HepG2 (cell line): Measurements from ENCODE around the gene SMTNL1. TPM values are rescaled to one million over a fixed set of nuclear protein-coding genes. Genes with fewer than 3 reads are reported as not detected.
A peak's percentile ranks its signal among the peaks of the same experiment; 100 is the strongest.

ENCODE experiments used
- AGO1 ChIP-seq: fragments of 200-400 bp; formaldehyde crosslinking; IDR thresholded peaks from 2 replicates; pipeline ENCODE4 v1.6.1; 2017; ENCODE audit warnings: mild to moderate bottlenecking, low read depth, low read length, moderate library complexity; ENCODE audit not compliant: poor library complexity, severe bottlenecking
- ARNTL ChIP-seq: sonication (generic); formaldehyde crosslinking; IDR thresholded peaks from 2 replicates; pipeline ENCODE4 v1.4.0; 2020; ENCODE audit warnings: mild to moderate bottlenecking, missing genetic modification reagents
- CEBPB ChIP-seq: IDR thresholded peaks from 2 replicates; pipeline ENCODE4 v1.6.1; 2011; ENCODE audit warnings: low read depth, low read length, improper control_type of control experiment, borderline replicate concordance
- CSRNP1 ChIP-seq: sonication (generic); formaldehyde crosslinking; IDR thresholded peaks from 2 replicates; pipeline ENCODE4 v1.8.1; 2023; ENCODE audit warnings: mild to moderate bottlenecking, missing genetic modification reagents
- ELK4 ChIP-seq: sonication (generic); formaldehyde crosslinking; IDR thresholded peaks from 2 replicates; pipeline ENCODE4 v1.9.0; 2021; ENCODE audit warnings: missing genetic modification reagents, borderline replicate concordance
- HCFC1 ChIP-seq: fragments of 150-350 bp; IDR thresholded peaks from 2 replicates; pipeline ENCODE4 v1.6.1; 2014; ENCODE audit warnings: low read depth, low read length
- IKZF1 ChIP-seq: fragments of 450-650 bp; IDR thresholded peaks from 2 replicates; pipeline ENCODE4 v1.7.1; 2016
- JUN ChIP-seq: sonication (generic); formaldehyde crosslinking; IDR thresholded peaks from 2 replicates; pipeline ENCODE4 v1.4.0; 2020; ENCODE audit warnings: mild to moderate bottlenecking, missing genetic modification reagents
- KDM6A ChIP-seq: IDR thresholded peaks from 2 replicates; pipeline ENCODE4 v1.6.1; 2016; ENCODE audit warnings: low read depth
- MAX ChIP-seq: IDR thresholded peaks from 2 replicates; pipeline ENCODE4 v1.6.1; 2012; ENCODE audit warnings: inconsistent platforms
- NBN ChIP-seq: fragments of 450-650 bp; conservative IDR thresholded peaks from 2 replicates; pipeline ENCODE4 v1.6.1; 2017
- NFKB2 ChIP-seq: sonication (generic); formaldehyde crosslinking; IDR thresholded peaks from 2 replicates; pipeline ENCODE4 v1.4.0; 2020; ENCODE audit warnings: missing genetic modification reagents, borderline replicate concordance
- RBFOX2 ChIP-seq: fragments of 200-400 bp; formaldehyde crosslinking; IDR thresholded peaks from 2 replicates; pipeline ENCODE4 v1.6.1; 2017; ENCODE audit warnings: low read depth, mild to moderate bottlenecking, low read length
- RFX5 ChIP-seq: IDR thresholded peaks from 2 replicates; pipeline ENCODE4 v1.6.1; 2011; ENCODE audit warnings: low read depth, low read length, improper control_type of control experiment
- TEAD2 ChIP-seq: sonication (generic); formaldehyde crosslinking; IDR thresholded peaks from 2 replicates; pipeline ENCODE4 v1.9.0; 2021; ENCODE audit warnings: missing genetic modification reagents
- ZFP36L1 ChIP-seq: sonication (generic); formaldehyde crosslinking; IDR thresholded peaks from 2 replicates; pipeline ENCODE4 v1.8.0; 2022; ENCODE audit warnings: mild to moderate bottlenecking, missing genetic modification reagents, moderate library complexity
- ZNF414 ChIP-seq: sonication (generic); formaldehyde crosslinking; IDR thresholded peaks from 2 replicates; pipeline ENCODE4 v1.5.0; 2020; ENCODE audit warnings: missing genetic modification reagents
- ZNF430 ChIP-seq: sonication (generic); formaldehyde crosslinking; IDR thresholded peaks from 2 replicates; pipeline ENCODE4 v1.9.0; 2021; ENCODE audit warnings: mild to moderate bottlenecking, missing genetic modification reagents
- ZNF567 ChIP-seq: sonication (generic); formaldehyde crosslinking; IDR thresholded peaks from 2 replicates; pipeline ENCODE4 v1.8.1; 2023; ENCODE audit warnings: mild to moderate bottlenecking, missing genetic modification reagents, borderline replicate concordance
- ZNF615 ChIP-seq: sonication (generic); formaldehyde crosslinking; IDR thresholded peaks from 2 replicates; pipeline ENCODE4 v1.5.0; 2020; ENCODE audit warnings: mild to moderate bottlenecking, missing genetic modification reagents, borderline replicate concordance
- ZNF749 ChIP-seq: sonication (generic); formaldehyde crosslinking; IDR thresholded peaks from 2 replicates; pipeline ENCODE4 v1.8.0; 2022; ENCODE audit warnings: mild to moderate bottlenecking, missing genetic modification reagents, moderate library complexity, borderline replicate concordance
- ZNF879 ChIP-seq: sonication (generic); formaldehyde crosslinking; IDR thresholded peaks from 2 replicates; pipeline ENCODE4 v1.8.1; 2023; ENCODE audit warnings: missing genetic modification reagents
- polyA plus RNA-seq, 8 experiments: library from polyadenylated mRNA; depleted of rRNA in 3 of 8; stranded (reverse) in 7 of 8; unstranded in 1 of 8; fragments of >200 nt; fragmentation: Illumina TruSeq in 4 of 8; extraction: Trizol in 4 of 8; gene quantifications; 2 replicates each; pipeline versions ENCODE4 v1.2.1 to v1.2.3, GENCODE V29; 2011 to 2016; ENCODE audit warnings: low read depth in 4 of 8, missing spikeins in 1 of 8, mixed read lengths in 1 of 8; ENCODE audit not compliant: insufficient read depth in 1 of 8
- total RNA-seq, 5 experiments: library from RNA; depleted of rRNA; stranded (reverse); fragments of >200 nt; fragmentation: Illumina TruSeq; extraction: Trizol; gene quantifications; 2 replicates each; pipeline ENCODE4 v1.2.3, GENCODE V29; 2016; ENCODE audit warnings: low read depth in 1 of 5
- TF ChIP-seq, protein P1 (sequence below): sonication (generic); formaldehyde crosslinking; IDR thresholded peaks from 2 replicates; pipeline ENCODE4 v1.4.0; 2020; ENCODE audit warnings: mild to moderate bottlenecking, missing genetic modification reagents
- TF ChIP-seq, protein P2 (sequence below): sonication (generic); formaldehyde crosslinking; IDR thresholded peaks from 2 replicates; pipeline ENCODE4 v1.8.0; 2022; ENCODE audit warnings: missing genetic modification reagents, mild to moderate bottlenecking, inconsistent platforms, borderline replicate concordance

The SMTNL1 gene
- total and polyA plus RNA-seq, 2 of the 13 experiments (the other 11 are each of a cell fraction or from before 2014, with no cell fraction given) = 0.04 TPM; not detected in 1

DNA sequence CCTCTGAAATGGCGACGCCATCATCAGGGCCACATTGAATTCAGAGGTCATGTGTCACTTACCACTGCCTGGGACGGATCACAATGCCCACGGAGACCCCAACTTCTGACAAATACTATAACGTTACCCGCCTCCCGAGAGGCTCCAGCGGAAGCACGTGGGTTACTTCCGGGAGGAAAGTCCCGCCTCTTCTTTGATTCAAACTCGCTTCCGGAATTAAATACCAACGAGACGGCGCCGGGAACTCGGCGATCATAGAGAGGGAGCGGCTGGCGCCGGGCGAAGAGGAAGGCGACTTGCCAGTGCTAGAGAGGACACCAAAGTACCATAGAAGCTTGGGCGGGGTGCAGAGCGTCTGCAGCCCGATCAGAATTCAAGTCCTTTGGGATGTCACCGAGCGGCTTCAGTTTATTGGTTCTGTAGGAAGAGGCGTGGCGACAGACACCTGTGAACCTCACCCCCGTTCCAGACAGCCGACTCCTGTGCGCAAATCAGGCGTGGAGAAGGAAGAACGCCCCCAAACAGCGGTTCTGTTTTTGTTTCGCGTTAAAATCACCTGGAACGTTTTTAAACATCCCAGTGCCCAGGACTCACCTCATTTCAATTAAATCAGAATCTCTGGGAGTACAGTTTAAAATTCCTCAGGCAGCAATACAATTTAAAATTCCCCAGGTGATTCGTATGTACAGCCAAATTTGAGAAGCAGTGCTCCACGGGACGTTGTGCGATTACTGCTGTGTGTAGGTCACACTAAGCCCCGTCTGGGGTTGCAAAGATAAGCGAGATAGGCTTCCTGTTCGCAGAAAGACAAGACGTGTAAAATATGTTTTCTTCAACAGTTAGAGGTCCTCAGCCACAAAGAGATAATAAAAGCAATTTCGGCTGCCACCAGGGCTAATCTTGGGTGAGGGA is 6.5 kb upstream of the SMTNL1 start, which contains the start of gene TIMM10 (continued):
- no peak for TF ChIP-seq ZNF615 (CRISPR knock-in tag)
- 0 out of 2 replicates have a peak, but pooled peaks have one; percentile 33 for TF ChIP-seq RBFOX2
- TF ChIP-seq ZNF567 = no peak
- peak; percentile 75; the same call in 1 of the 2 replicates for TF ChIP-seq NFKB2 (CRISPR knock-in tag)
- no peak for TF ChIP-seq CSRNP1 (CRISPR knock-in tag)
- TF ChIP-seq, protein P1, sequence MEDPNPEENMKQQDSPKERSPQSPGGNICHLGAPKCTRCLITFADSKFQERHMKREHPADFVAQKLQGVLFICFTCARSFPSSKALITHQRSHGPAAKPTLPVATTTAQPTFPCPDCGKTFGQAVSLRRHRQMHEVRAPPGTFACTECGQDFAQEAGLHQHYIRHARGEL (CRISPR knock-in tag) = no peak
- TF ChIP-seq ELK4 (CRISPR knock-in tag) = no peak
- TF ChIP-seq MAX = peak; percentile 94
- no peak for TF ChIP-seq AGO1
- TF ChIP-seq IKZF1 = no peak
- no peak for TF ChIP-seq TEAD2 (CRISPR knock-in tag)
- peak; percentile 58; the same call in 1 of the 2 replicates for TF ChIP-seq ZFP36L1 (CRISPR knock-in tag)
- TF ChIP-seq, protein P2, sequence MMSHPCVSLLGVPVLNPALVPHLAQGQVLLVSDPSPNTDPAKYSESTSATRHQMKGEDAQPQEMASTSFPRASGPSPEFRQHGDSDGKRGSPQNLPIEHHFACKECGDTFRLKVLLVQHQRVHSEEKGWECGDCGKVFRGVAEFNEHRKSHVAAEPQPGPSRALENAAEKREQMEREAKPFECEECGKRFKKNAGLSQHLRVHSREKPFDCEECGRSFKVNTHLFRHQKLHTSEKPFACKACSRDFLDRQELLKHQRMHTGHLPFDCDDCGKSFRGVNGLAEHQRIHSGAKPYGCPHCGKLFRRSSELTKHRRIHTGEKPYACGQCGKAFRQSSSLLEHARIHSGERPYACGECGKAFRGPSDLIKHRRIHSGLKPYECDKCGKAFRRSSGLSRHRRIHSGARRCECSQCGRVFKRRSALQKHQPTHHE = peak; percentile 66; the same call in 1 of the 2 replicates
- peak; percentile 52; the same call in 1 of the 2 replicates for TF ChIP-seq HCFC1
- no peak for TF ChIP-seq ZNF879 (CRISPR knock-in tag)
- TF ChIP-seq ZNF414 = no peak
- TF ChIP-seq KDM6A = no peak
- TF ChIP-seq ARNTL (CRISPR knock-in tag) = no peak
- TF ChIP-seq RFX5 = 0 out of 2 replicates have a peak, but pooled peaks have one; percentile 10
- TF ChIP-seq ZNF749 (CRISPR knock-in tag) = 0 out of 2 replicates have a peak, but pooled peaks have one; percentile 39
- TF ChIP-seq JUN (CRISPR knock-in tag) = no peak
- TF ChIP-seq NBN = no peak
- no peak for TF ChIP-seq ZNF430 (CRISPR knock-in tag)
- no peak for TF ChIP-seq CEBPB
